Cardiac muscle cell (in vitro differentiated cells and primary cell): ENCODE measurements around the gene KLHDC9. TPM values are rescaled to one million over a fixed set of nuclear protein-coding genes. Genes with fewer than 3 reads are reported as not detected.
A peak's percentile ranks its signal among the peaks of the same experiment; 100 is the strongest.
"Not testable (repeated sequence)": the region's sequence is repeated elsewhere in the genome, so short reads cannot be mapped to it uniquely, and the experiment has no call there.

Experiments used
- DNase-seq, 2 donors: peaks; one replicate each; pipeline versions ENCODE4 v3.0.0 to v3.0.0-alpha.2; 2010 to 2017; ENCODE audit warnings: low read depth in 1 of 2, low spot score in 1 of 2
- H3K27ac ChIP-seq: fragments of 200-600 bp; sonication (generic); 2 replicates; pipeline ENCODE4 v1.5.1; 2016
- H3K27me3 ChIP-seq: fragments of 200-600 bp; sonication (generic); 2 replicates; pipeline ENCODE4 v1.6.0; 2016; ENCODE audit warnings: control low read depth
- H3K36me3 ChIP-seq: fragments of 200-600 bp; sonication (generic); 2 replicates; pipeline ENCODE4 v1.5.1; 2016; ENCODE audit warnings: control low read depth
- H3K4me1 ChIP-seq: fragments of 200-600 bp; sonication (generic); 2 replicates; pipeline ENCODE4 v1.8.1; 2017; ENCODE audit warnings: low read depth, mild to moderate bottlenecking, mixed run types
- H3K4me3 ChIP-seq: fragments of 200-600 bp; sonication (generic); 2 replicates; pipeline ENCODE4 v1.5.1; 2016; ENCODE audit warnings: mild to moderate bottlenecking
- H3K9me3 ChIP-seq: fragments of 200-600 bp; sonication (generic); 2 replicates; pipeline ENCODE4 v1.5.1; 2017; ENCODE audit warnings: low read depth, mild to moderate bottlenecking, control low read depth
- CTCF ChIP-seq: IDR thresholded peaks from 2 replicates; pipeline ENCODE4 v1.5.1; 2012; ENCODE audit warnings: low read depth, mild to moderate bottlenecking, low read length
- polyA plus RNA-seq: library from polyadenylated mRNA; unstranded; fragments of >200 nt; fragmentation: Nextera tagmentation; extraction: Ambion mirVana; gene quantifications from 2 replicates; pipeline ENCODE4 v1.2.1, GENCODE V29; 2016
- total RNA-seq: library from RNA; depleted of rRNA; stranded (reverse); fragments of >200 nt; gene quantifications from 2 replicates; pipeline ENCODE4 v1.2.3, GENCODE V29; 2016

The KLHDC9 gene
- total and polyA plus RNA-seq, 2 experiments from 2014 or later, result 42.4 to 48.7 TPM

GRCh38 chr1:161114556-161114955 is 16.4 kb downstream of the KLHDC9 start:
- DNase-seq, result no peak
- Histone ChIP-seq H3K27me3 (no peaks in the 10 kb centered on the region), H3K27ac (no peak overlapping the region), H3K36me3 (no peaks in the 10 kb centered on the region), H3K4me3 (no peak overlapping the region), H3K4me1 (peaks cover 26% of the 10 kb centered on the region), H3K9me3 (no peaks in the 10 kb centered on the region)
- TF ChIP-seq CTCF, result no peak

DNA sequence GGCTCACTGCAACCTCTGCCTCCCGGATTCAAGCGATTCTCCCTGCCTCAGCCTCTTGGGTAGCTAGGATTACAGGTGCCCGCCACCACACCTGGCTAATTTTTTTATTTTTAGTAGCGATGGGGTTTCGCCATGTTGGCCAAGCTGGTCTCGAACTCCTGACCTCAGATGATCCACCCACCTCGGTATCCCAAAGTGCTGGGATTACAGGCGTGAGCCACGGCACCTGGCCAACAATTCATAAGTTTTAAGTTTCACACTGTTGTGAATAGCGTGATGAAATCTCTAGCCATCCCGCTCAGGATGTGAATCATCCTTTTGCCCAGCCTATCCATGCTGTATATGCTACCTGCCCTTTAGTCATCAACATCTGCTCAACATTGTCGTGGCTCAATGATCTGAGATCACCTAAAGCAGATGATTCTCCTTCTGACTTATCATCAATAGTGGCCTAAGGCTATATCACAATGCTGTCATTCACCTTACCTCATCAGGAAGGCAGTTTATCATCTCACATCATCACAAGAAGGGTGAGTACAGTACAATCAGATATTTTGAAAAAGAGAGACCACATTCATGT is 17.1 kb downstream of the KLHDC9 start:
- Histone ChIP-seq H3K36me3 (peaks cover 2% of the 10 kb centered on the region), H3K4me1 (peaks cover 26% of the 10 kb centered on the region), H3K27me3 (no peaks in the 10 kb centered on the region), H3K4me3 (no peak overlapping the region), H3K27ac (no peak overlapping the region), H3K9me3 (no peaks in the 10 kb centered on the region)
- DNase-seq, result peak in 1 of 2 donors; percentile 92
- no peak for TF ChIP-seq CTCF

DNA sequence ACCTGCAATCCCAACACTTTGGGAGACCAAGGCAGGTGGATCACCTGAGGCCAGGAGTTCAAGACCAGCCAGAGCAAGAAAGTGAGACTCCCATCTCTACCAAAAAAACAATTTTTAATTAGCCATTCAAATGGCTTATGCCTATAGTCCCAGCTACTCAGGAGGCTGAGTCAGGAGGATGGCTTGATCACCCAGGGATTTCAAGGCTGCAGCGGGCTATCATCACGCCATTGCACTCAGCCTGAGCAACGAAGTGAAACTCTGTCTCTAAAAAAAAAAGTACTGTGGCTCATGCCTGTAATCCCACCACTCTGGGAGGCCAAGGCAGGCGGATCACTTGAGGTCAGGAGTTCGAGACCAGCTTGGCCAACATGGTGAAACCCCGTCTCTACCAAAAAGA is 17.8 kb downstream of the KLHDC9 start:
- H3K27me3 ChIP-seq, H3K27ac ChIP-seq: not testable (repeated sequence)

GRCh38 chr1:161117759-161118581 is 19.8 kb downstream of the KLHDC9 start, which contains the start of the genes NIT1 and PFDN2:
Gene NIT1 (plus strand): TSS chr1:161118105. CDS start chr1:161118177, 72 bp downstream.
Gene PFDN2 (minus strand): TSS chr1:161118037. CDS start chr1:161118026, 11 bp downstream.
- no peak for TF ChIP-seq CTCF
- no peaks in the 10 kb centered on the region for H3K9me3 ChIP-seq
- peaks cover 23% of the 10 kb centered on the region for H3K36me3 ChIP-seq
- peak within 1 kb of the TSS; percentile 96 for H3K4me3 ChIP-seq
- peak; percentile 91 to 93 for DNase-seq
- peak within 1 kb of the TSS; percentile 92 for H3K27ac ChIP-seq
- H3K27me3 ChIP-seq, result no peaks in the 10 kb centered on the region
- peaks cover 15% of the 10 kb centered on the region for H3K4me1 ChIP-seq

More for the DNA sequence above, 17.8 kb downstream of the KLHDC9 start:
- not testable (repeated sequence) for H3K36me3 ChIP-seq, H3K4me3 ChIP-seq, H3K9me3 ChIP-seq, DNase-seq
- H3K4me1 ChIP-seq, result peaks cover 26% of the 10 kb centered on the region

- no peaks in the 10 kb centered on the region for H3K9me3 ChIP-seq
- peak overlapping the region; percentile 92 for H3K27ac ChIP-seq
- DNase-seq, result peak; percentile 43 to 82
- peaks cover 28% of the 10 kb centered on the region for H3K36me3 ChIP-seq
- peak; percentile 56 for TF ChIP-seq CTCF
- no peaks in the 10 kb centered on the region for H3K27me3 ChIP-seq
- peaks cover 15% of the 10 kb centered on the region for H3K4me1 ChIP-seq
- peak overlapping the region; percentile 96 for H3K4me3 ChIP-seq
These were observed 21.1 kb downstream of the KLHDC9 start for GRCh38 chr1:161119092-161119903.
